ENCODE results near the gene ARHGAP10. TPM values are rescaled to one million over a fixed set of nuclear protein-coding genes. Genes with fewer than 3 reads are reported as not detected.

ARHGAP10 gene
- total RNA-seq, 1 donor from 2014 or later: 9.1 TPM

GRCh38 chr4:147944670-147945260, 212.9 kb downstream of the ARHGAP10 start:
- no peak for DNase-seq (ENCODE audit: low read depth in 2 of 2)

- peak in 1 of 2 donors; percentile 35 for DNase-seq (ENCODE audit: low read depth in 2 of 2)
These were observed 216.4 kb downstream of the ARHGAP10 start for GRCh38 chr4:147948336-147948735.

GRCh38 chr4:147950261-147950660, 218.4 kb downstream of the ARHGAP10 start:
- DNase-seq (ENCODE audit: low read depth in 2 of 2): no peak

- no peak for DNase-seq (ENCODE audit: low read depth in 2 of 2)
These were observed 219.0 kb downstream of the ARHGAP10 start for GRCh38 chr4:147950841-147951240.

GRCh38 chr4:147954850-147955249, 223.0 kb downstream of the ARHGAP10 start:
- DNase-seq (ENCODE audit: low read depth in 2 of 2): no peak

GRCh38 chr4:147955827-147956558, 224.1 kb downstream of the ARHGAP10 start:
- DNase-seq (ENCODE audit: low read depth in 2 of 2): peak in 1 of 2 donors; percentile 33

- peak in 1 of 2 donors; percentile 14 for DNase-seq (ENCODE audit: low read depth in 2 of 2)
These were observed 225.6 kb downstream of the ARHGAP10 start for GRCh38 chr4:147957446-147957845.

GRCh38 chr4:147958057-147958456, 226.2 kb downstream of the ARHGAP10 start:
- DNase-seq (ENCODE audit: low read depth in 2 of 2): peak in 1 of 2 donors; percentile 13

- DNase-seq (ENCODE audit: low read depth in 2 of 2): no peak
These were observed 226.7 kb downstream of the ARHGAP10 start for GRCh38 chr4:147958489-147959065.

GRCh38 chr4:147960971-147961370, 229.1 kb downstream of the ARHGAP10 start:
- no peak for DNase-seq (ENCODE audit: low read depth in 2 of 2)

GRCh38 chr4:147963839-147964238, 232.0 kb downstream of the ARHGAP10 start:
- DNase-seq (ENCODE audit: low read depth in 2 of 2): no peak

GRCh38 chr4:147964266-147964880, 232.5 kb downstream of the ARHGAP10 start:
- DNase-seq (ENCODE audit: low read depth in 2 of 2): no peak

GRCh38 chr4:147965056-147965455, 233.2 kb downstream of the ARHGAP10 start:
- DNase-seq (ENCODE audit: low read depth in 2 of 2): no peak

GRCh38 chr4:147965873-147966272, 234.0 kb downstream of the ARHGAP10 start:
- DNase-seq (ENCODE audit: low read depth in 2 of 2): no peak

GRCh38 chr4:147968641-147969040, 236.8 kb downstream of the ARHGAP10 start:
- no peak for DNase-seq (ENCODE audit: low read depth in 2 of 2)

- peak in 1 of 2 donors; percentile 40 for DNase-seq (ENCODE audit: low read depth in 2 of 2)
These were observed 237.9 kb downstream of the ARHGAP10 start for GRCh38 chr4:147969573-147970385.

- DNase-seq (ENCODE audit: low read depth in 2 of 2): no peak
These were observed 239.2 kb downstream of the ARHGAP10 start for GRCh38 chr4:147971116-147971515.

- no peak for DNase-seq (ENCODE audit: low read depth in 2 of 2)
These were observed 243.4 kb downstream of the ARHGAP10 start for GRCh38 chr4:147975325-147975724.

GRCh38 chr4:147975933-147976928, 244.3 kb downstream of the ARHGAP10 start:
- peak in 1 of 2 donors; percentile 23 for DNase-seq (ENCODE audit: low read depth in 2 of 2)

- no peak for DNase-seq (ENCODE audit: low read depth in 2 of 2)
These were observed 248.7 kb downstream of the ARHGAP10 start for GRCh38 chr4:147980586-147980985.

Data from dermis microvascular lymphatic vessel endothelial cell (primary cell).